Activated gamma-delta T cell treated with Interleukin-2 at 50 U/mL for 16 hours (primary cell): ENCODE results near the gene ZFYVE28.
A peak's percentile ranks its signal among the peaks of the same experiment; 100 is the strongest.
"Not testable (repeated sequence)": the region's sequence is repeated elsewhere in the genome, so short reads cannot be mapped to it uniquely, and the experiment has no call there.

ENCODE experiments used
- DNase-seq: peaks from one replicate; pipeline ENCODE4 v3.0.0-alpha.2; 2020

Gene ZFYVE28

GRCh38 chr4:2243681-2244380 lies 174.6 kb downstream of the ZFYVE28 start:
- no peak for DNase-seq

- peak; percentile 99 for DNase-seq
Observed at GRCh38 chr4:2241410-2242353, 176.8 kb downstream of the ZFYVE28 start, which contains the start of the genes HAUS3 and POLN. TSS of gene HAUS3 (minus strand) at chr4:2242121. CDS start at chr4:2240946, 1,175 bp downstream. TSS of gene POLN (minus strand) at chr4:2242121. CDS start at chr4:2229231, 12,890 bp downstream.

DNA sequence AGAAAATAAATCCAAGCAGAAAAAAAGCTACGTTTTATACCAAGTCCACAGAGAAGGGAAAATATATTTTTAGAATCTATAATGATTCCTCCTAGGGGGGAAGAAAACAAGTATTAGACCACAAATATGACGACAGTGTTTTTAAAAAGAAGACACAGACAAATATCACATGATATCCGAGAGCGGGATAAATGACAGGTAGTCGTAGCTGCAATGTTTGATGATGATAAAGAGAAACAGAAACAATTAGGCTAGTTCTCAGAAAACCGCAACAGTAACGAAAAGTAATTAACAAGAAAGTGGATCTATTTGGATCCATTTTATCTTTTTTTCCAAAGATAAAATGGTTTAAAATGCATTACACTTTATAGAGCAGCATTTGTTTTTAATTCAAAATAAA lies 177.4 kb downstream of the ZFYVE28 start:
- no peak for DNase-seq

DNA sequence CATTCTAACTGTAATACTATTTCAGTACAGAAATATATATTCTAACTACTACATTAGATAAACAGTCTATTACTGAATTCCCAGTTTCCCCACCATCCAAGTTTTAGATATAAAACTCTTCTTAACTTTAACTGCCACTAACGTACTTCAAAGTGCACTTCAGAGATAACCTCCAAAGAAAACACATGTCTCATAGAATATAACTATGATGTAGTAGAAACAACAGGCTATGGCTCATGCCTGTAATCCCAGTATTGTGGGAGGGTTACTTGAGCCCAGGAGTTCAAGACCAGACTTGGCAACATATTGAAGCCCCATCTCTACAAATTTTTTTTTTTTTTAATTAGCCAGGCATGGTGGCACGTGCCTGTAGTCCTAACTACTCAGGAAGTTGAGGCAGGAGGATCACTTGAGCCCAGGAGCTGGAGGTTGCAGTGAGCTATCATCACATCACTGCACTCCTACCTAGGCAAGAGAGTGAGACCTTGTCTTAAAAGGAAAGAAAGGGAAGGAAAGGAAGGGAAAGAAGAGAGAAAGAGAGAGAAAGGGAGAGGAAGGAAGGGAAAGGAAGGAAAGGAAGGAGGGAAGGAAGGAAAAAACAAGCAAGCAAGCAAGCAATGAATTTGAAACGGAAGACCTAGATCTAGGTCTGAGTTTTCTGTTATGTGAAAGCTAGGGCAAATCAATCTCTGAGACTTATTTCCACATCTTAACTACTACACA lies 181.3 kb downstream of the ZFYVE28 start:
- DNase-seq, result no peak

DNA sequence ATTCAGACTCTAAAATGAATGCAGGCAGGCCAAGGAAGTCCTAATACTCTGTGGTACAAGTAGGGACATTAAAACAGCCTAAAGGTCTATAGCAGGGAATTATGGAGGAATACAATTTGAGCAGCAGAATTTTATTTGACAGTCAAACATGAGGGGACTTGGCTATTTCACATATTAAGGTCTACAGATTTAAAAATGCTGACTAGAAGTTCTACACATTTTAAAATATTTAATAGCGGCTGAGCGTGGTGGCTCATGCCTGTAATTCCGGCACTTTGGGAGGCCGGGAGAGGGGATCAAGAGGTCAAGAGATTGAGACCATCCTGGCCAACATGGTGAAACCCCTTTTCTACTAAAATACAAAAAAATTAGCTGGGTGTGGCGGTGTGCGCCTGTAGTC lies 187.4 kb downstream of the ZFYVE28 start:
- DNase-seq, result no peak

DNA sequence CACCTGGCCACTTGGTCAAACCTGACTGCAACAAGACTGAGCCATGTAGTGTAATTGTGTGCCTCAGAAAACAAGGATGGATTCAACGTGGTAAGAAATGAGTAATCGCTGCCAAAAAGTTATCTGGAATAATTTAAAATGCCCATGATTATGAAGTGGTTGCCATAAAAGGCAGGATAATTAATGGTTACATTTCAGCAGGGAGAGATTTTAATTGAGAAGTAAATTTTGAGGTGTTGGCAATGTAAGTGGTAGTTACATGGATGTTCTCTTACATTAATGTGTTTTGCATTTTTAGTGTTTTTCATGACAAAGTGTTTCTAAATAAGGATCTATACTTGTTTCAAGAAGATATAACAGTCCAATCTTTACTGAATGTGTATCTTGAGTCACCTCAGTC lies 192.2 kb downstream of the ZFYVE28 start:
- DNase-seq, result no peak

- DNase-seq, result no peak
Observed at GRCh38 chr4:2222838-2223237, 195.6 kb downstream of the ZFYVE28 start.

GRCh38 chr4:2221378-2221777 lies 197.1 kb downstream of the ZFYVE28 start:
- not testable (repeated sequence) for DNase-seq

DNA sequence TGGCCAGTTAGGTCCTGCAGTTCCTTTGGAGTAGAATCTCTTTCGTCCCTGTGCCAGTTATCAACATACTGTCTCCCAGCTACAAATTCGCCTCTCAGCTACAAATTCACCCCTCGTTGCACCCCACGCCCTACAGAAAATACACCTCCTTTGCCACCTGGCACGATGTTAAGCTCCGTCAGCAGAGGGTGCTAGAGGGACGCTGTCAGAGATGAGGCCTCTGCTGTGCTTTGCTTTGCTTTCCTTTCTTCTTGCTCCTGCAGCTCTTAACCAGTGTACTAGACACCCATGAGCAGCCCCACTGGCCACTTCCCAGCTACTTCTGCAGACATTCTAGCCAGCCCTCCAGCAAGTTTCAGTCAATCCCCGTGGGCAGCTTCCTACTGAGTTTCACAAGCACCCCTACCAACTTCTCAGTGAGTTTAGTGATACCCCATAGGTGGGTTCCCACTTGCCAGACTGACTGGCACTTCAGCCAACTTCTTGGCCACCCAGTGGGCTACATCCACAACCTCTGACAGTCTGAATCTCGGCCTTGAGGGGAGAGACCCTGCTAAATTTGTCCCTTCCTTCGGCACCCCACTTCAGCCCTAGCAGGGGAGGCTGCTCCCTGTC lies 198.3 kb downstream of the ZFYVE28 start:
- DNase-seq, result peak; percentile 82
